WTC11 (cell line): Measurements from ENCODE around the gene PLCB3. TPM values are rescaled to one million over a fixed set of nuclear protein-coding genes. Genes with fewer than 3 reads are reported as not detected.

Experiments
- ATAC-seq: fragments of 200-7000 bp; cut with Tn5 transposase; 2 replicates; pipeline ENCODE4 v1.10.0; 2021; ENCODE audit warnings: mild to moderate bottlenecking, moderate library complexity
- CTCF ChIA-PET: fragments of 300-600 bp; sonication (Branson Sonifier 250); formaldehyde crosslinking; loops from one replicate; lab custom pipeline; 2021; ENCODE audit warnings: antibody characterized with exemption; lab: Charles Lee
- POLR2A ChIA-PET: fragments of 350-600 bp; sonication (Branson Sonifier 250); formaldehyde crosslinking; loops from one replicate; lab custom pipeline; 2021; ENCODE audit warnings: antibody characterized with exemption; lab: Charles Lee
- DNase-seq: peaks from one replicate; pipeline ENCODE4 v3.0.0; 2021; ENCODE audit warnings: low spot score
- H3K27ac Mint-ChIP-seq: 2 replicates; pipeline ENCODE4 v1.8.0; 2021; ENCODE audit warnings: mixed read lengths
- H3K27me3 Mint-ChIP-seq: 2 replicates; pipeline ENCODE4 v1.8.0; 2021; ENCODE audit warnings: low read depth, mild to moderate bottlenecking, moderate library complexity, mixed read lengths
- H3K36me3 Mint-ChIP-seq: 2 replicates; pipeline ENCODE4 v1.8.0; 2021; ENCODE audit warnings: mixed read lengths
- H3K4me1 Mint-ChIP-seq: 2 replicates; pipeline ENCODE4 v1.8.0; 2022; ENCODE audit warnings: mixed read lengths
- H3K4me3 Mint-ChIP-seq: 2 replicates; pipeline ENCODE4 v1.8.0; 2021; ENCODE audit warnings: mild to moderate bottlenecking, moderate library complexity, mixed read lengths
- H3K9me3 Mint-ChIP-seq: 2 replicates; pipeline ENCODE4 v1.8.0; 2021; ENCODE audit warnings: mixed read lengths
- ATF6 ChIP-seq: sonication (generic); formaldehyde crosslinking; IDR thresholded peaks from 2 replicates; pipeline ENCODE4 v1.8.1; 2023; ENCODE audit warnings: mild to moderate bottlenecking, missing genetic modification reagents
- ESRRA ChIP-seq: sonication (generic); formaldehyde crosslinking; IDR thresholded peaks from 2 replicates; pipeline ENCODE4 v1.8.1; 2022; ENCODE audit warnings: mild to moderate bottlenecking, missing genetic modification reagents, borderline replicate concordance
- FOXK1 ChIP-seq: sonication (generic); formaldehyde crosslinking; IDR thresholded peaks from 2 replicates; pipeline ENCODE4 v1.8.0; 2022; ENCODE audit warnings: mild to moderate bottlenecking, moderate library complexity, missing genetic modification reagents
- GABPB1 ChIP-seq: sonication (generic); formaldehyde crosslinking; IDR thresholded peaks from 2 replicates; pipeline ENCODE4 v1.8.1; 2023; ENCODE audit warnings: mild to moderate bottlenecking, missing genetic modification reagents
- MYBL2 ChIP-seq: sonication (generic); formaldehyde crosslinking; IDR thresholded peaks from 2 replicates; pipeline ENCODE4 v1.8.1; 2023; ENCODE audit warnings: mild to moderate bottlenecking, moderate library complexity, missing genetic modification reagents
- NR1H2 ChIP-seq: sonication (generic); formaldehyde crosslinking; IDR thresholded peaks from 2 replicates; pipeline ENCODE4 v1.9.0; 2021; ENCODE audit warnings: mild to moderate bottlenecking, moderate library complexity, missing genetic modification reagents
- SMAD4 ChIP-seq: sonication (generic); formaldehyde crosslinking; IDR thresholded peaks from 2 replicates; pipeline ENCODE4 v1.8.0; 2022; ENCODE audit warnings: mild to moderate bottlenecking, missing genetic modification reagents
- STAT6 ChIP-seq: sonication (generic); formaldehyde crosslinking; conservative IDR thresholded peaks from 2 replicates; pipeline ENCODE4 v1.8.1; 2023; ENCODE audit warnings: mild to moderate bottlenecking, low read depth, missing genetic modification reagents, moderate library complexity
- ZNF138 ChIP-seq: sonication (generic); formaldehyde crosslinking; conservative IDR thresholded peaks from 2 replicates; pipeline ENCODE4 v1.8.1; 2022; ENCODE audit warnings: mild to moderate bottlenecking, moderate library complexity, missing genetic modification reagents
- total RNA-seq: library from RNA; stranded (reverse); gene quantifications from 3 replicates; pipeline ENCODE4 v1.2.3, GENCODE V29; 2021
- TF ChIP-seq, protein P1 (sequence below): sonication (generic); formaldehyde crosslinking; IDR thresholded peaks from 2 replicates; pipeline ENCODE4 v1.8.1; 2023; ENCODE audit warnings: mild to moderate bottlenecking, moderate library complexity, missing genetic modification reagents
- TF ChIP-seq, protein P2 (sequence below): fragments of 250-450 bp; sonication (Bioruptor Pico); IDR thresholded peaks from 2 replicates; pipeline ENCODE4 v1.9.0; 2021; ENCODE audit warnings: moderate library complexity, mild to moderate bottlenecking, inconsistent platforms, borderline replicate concordance
- TF ChIP-seq, protein P3 (sequence below): fragments of 250-450 bp; sonication (Bioruptor Pico); conservative IDR thresholded peaks from 2 replicates; pipeline ENCODE4 v1.9.0; 2021; ENCODE audit warnings: mild to moderate bottlenecking
- TF ChIP-seq, protein P4 (sequence below): sonication (generic); formaldehyde crosslinking; IDR thresholded peaks from 2 replicates; pipeline ENCODE4 v1.8.1; 2023; ENCODE audit warnings: mild to moderate bottlenecking, missing genetic modification reagents, moderate library complexity

PLCB3 gene
- total RNA-seq, 1 experiment from 2014 or later: 97.4 TPM

DNA sequence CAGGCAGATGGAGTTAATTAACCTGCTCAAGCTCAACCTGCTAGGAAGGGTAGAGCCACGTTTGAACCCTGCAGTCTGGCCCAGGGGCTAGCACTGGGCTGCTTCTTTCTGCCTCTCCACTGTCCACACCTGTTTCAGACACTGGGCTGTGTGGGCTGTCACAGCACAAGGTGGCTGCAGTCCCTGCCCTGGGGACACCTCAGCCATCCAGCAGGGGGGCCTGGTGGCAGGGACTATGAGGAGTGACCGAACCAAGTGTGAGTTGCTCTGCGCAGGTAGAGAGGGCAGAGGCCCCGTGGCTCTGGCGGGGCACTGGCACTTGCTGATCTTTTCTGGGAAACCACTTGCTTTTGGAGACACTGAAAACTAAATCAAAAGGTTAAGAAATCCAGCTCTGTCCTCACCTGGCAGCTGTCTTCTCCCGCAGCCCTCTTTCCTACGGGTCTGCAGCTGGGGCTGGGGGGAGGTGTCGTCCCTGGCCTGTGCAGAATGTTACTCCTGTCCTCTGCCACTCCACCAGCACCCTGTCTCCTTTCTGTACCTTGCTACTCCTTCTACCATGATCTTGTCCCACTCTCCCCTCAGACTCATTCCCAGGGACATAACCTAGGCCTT is 27.4 kb downstream of the PLCB3 start:
- Mint-ChIP-seq H3K27me3 (no peaks in the 10 kb centered on the region), H3K27ac (peak overlapping the region; percentile 12; the same call in 1 of the 2 replicates), H3K4me1 (peaks cover 19% of the 10 kb centered on the region)
- CTCF ChIA-PET: interaction anchor here (0.6 to 4.0 kb wide), 8 partner anchors 8 to 441 kb away, joined by 3 to 24 read pairs (median 4); partner anchors contain the start of genes CATSPERZ, ESRRA, KCNK4 and PLCB3
- TF ChIP-seq MYBL2: no peak
- no peak for TF ChIP-seq ESRRA
- no peak for TF ChIP-seq STAT6 (CRISPR knock-in tag)
- no peak for TF ChIP-seq SMAD4 (CRISPR knock-in tag)
- TF ChIP-seq ZNF138: no peak
- TF ChIP-seq, protein P1, sequence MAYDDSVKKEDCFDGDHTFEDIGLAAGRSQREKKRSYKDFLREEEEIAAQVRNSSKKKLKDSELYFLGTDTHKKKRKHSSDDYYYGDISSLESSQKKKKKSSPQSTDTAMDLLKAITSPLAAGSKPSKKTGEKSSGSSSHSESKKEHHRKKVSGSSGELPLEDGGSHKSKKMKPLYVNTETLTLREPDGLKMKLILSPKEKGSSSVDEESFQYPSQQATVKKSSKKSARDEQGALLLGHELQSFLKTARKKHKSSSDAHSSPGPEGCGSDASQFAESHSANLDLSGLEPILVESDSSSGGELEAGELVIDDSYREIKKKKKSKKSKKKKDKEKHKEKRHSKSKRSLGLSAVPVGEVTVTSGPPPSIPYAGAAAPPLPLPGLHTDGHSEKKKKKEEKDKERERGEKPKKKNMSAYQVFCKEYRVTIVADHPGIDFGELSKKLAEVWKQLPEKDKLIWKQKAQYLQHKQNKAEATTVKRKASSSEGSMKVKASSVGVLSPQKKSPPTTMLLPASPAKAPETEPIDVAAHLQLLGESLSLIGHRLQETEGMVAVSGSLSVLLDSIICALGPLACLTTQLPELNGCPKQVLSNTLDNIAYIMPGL (CRISPR knock-in tag): no peak
- TF ChIP-seq, protein P2, sequence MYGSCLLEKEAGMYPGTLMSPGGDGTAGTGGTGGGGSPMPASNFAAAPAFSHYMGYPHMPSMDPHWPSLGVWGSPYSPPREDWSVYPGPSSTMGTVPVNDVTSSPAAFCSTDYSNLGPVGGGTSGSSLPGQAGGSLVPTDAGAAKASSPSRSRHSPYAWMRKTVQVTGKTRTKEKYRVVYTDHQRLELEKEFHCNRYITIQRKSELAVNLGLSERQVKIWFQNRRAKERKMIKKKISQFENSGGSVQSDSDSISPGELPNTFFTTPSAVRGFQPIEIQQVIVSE (CRISPR knock-in tag): no peak
- no peak for TF ChIP-seq NR1H2
- no peak for TF ChIP-seq FOXK1 (CRISPR knock-in tag)
- TF ChIP-seq, protein P3, sequence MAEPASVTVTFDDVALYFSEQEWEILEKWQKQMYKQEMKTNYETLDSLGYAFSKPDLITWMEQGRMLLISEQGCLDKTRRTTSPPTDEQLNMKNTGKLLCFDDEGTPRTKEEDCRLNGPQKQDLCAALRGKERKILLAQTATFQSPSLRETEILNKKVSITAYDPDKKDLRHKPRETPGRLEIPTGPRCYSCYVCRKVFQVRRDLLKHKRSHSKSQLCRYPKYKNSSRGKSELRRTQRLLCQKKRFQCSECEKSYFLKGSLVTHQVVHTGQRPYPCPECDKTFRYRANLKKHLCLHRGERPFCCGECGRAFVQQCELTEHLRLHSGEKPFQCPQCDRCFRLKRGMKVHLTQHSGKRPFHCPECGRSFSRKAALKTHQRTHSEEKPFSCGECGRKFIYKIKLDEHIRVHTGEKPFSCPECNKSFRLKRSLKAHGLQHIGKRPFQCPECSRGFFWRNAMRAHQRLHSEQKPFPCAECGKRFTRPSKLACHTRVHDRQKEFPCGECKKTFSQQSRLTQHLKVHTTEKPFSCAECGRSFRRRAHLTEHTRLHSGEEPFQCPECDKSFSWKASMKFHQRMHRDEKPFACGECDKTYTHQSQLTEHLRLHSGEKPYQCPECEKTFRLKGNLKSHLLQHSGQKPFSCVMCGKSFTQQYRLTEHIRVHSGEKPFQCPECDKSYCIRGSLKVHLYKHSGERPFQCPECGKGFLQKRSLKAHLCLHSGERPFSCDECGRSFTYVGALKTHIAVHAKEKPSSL (CRISPR knock-in tag): no peak
- TF ChIP-seq GABPB1 (CRISPR knock-in tag): no peak
- TF ChIP-seq, all 79 proteins: peak for 0
- no peaks in the 10 kb centered on the region for H3K9me3 Mint-ChIP-seq
- H3K36me3 Mint-ChIP-seq: peaks cover 12% of the 10 kb centered on the region
- POLR2A ChIA-PET: no interaction called here
- no peak for ATAC-seq
- DNase-seq: no peak
- no peak overlapping the region for H3K4me3 Mint-ChIP-seq

- Mint-ChIP-seq H3K27me3 (peaks cover 2% of the 10 kb centered on the region; the same call in 1 of the 2 replicates), H3K4me3 (no peak overlapping the region), H3K9me3 (no peaks in the 10 kb centered on the region)
- POLR2A ChIA-PET: interaction anchor here (0.6 kb wide), 2 partner anchors 30 to 974 kb away, joined by 3 to 4 read pairs; no protein-coding TSS in a partner anchor
- TF ChIP-seq, protein P4, sequence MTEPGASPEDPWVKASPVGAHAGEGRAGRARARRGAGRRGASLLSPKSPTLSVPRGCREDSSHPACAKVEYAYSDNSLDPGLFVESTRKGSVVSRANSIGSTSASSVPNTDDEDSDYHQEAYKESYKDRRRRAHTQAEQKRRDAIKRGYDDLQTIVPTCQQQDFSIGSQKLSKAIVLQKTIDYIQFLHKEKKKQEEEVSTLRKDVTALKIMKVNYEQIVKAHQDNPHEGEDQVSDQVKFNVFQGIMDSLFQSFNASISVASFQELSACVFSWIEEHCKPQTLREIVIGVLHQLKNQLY: no peak
- TF ChIP-seq ATF6 (CRISPR knock-in tag): no peak
- TF ChIP-seq, all 79 proteins: peak for 0
- Mint-ChIP-seq H3K4me1 (peaks cover 8% of the 10 kb centered on the region), H3K27ac (no peak overlapping the region), H3K36me3 (peaks cover 12% of the 10 kb centered on the region)
- CTCF ChIA-PET: interaction anchor here (0.7 to 12.5 kb wide), 2 partner anchors 15 to 21 kb away, joined by 4 to 151 read pairs; partner anchors contain the start of gene ESRRA
- ATAC-seq (no peak), DNase-seq (no peak)
These were observed 30.8 kb downstream of the PLCB3 start for GRCh38 chr11:64281957-64282770.
